Breast epithelium (tissue), 4 donors: Measurements from ENCODE around the gene PDK2. TPM values are rescaled to one million over a fixed set of nuclear protein-coding genes. Genes with fewer than 3 reads are reported as not detected.

Source experiments
- DNase-seq, 2 donors: peaks; one replicate each; pipeline ENCODE4 v3.0.0-alpha.2; 2019; ENCODE audit warnings: low spot score in 2 of 2
- H3K27ac ChIP-seq, 2 donors: fragments of 200-600 bp; sonication (generic) in 1 of 2; one replicate each; pipeline ENCODE4 v1.5.1; 2016 to 2019; ENCODE audit warnings: mild to moderate bottlenecking in 1 of 2
- H3K27me3 ChIP-seq, 2 donors: fragments of 200-600 bp; sonication (generic) in 1 of 2; one replicate each; pipeline versions ENCODE4 v1.5.1 to v1.6.0; 2017 to 2019; ENCODE audit warnings: control low read depth in 1 of 2, mild to moderate bottlenecking in 1 of 2
- H3K36me3 ChIP-seq: fragments of 200-600 bp; one replicate; pipeline ENCODE4 v1.5.1; 2019
- H3K4me1 ChIP-seq, 2 donors: fragments of 200-600 bp; sonication (generic); one replicate each; pipeline ENCODE4 v1.5.1; 2016 to 2019; ENCODE audit warnings: control low read depth in 1 of 2
- H3K4me3 ChIP-seq, 3 donors: fragments of 200-600 bp; sonication (generic); 1 replicate in 2 of 3; 2 replicates in 1 of 3; pipeline ENCODE4 v1.5.1; 2016 to 2019; ENCODE audit warnings: mild to moderate bottlenecking in 3 of 3, moderate library complexity in 2 of 3
- H3K9me3 ChIP-seq, 2 donors: fragments of 200-600 bp; sonication (generic) in 1 of 2; one replicate each; pipeline ENCODE4 v1.5.1; 2016 to 2019; ENCODE audit warnings: control low read depth in 1 of 2
- CTCF ChIP-seq, 3 donors: fragments of 450-650 bp; IDR thresholded peaks; one replicate each; pipeline ENCODE4 v1.5.1; 2016 to 2017; ENCODE audit warnings: antibody characterized with exemption in 3 of 3, mild to moderate bottlenecking in 3 of 3, moderate library complexity in 3 of 3
- POLR2A ChIP-seq: fragments of 450-650 bp; IDR thresholded peaks from one replicate; pipeline ENCODE4 v1.6.1; 2016; ENCODE audit warnings: antibody characterized with exemption, mild to moderate bottlenecking, moderate library complexity
- POLR2AphosphoS5 ChIP-seq, 3 donors: sonication (generic); formaldehyde crosslinking; IDR thresholded peaks; one replicate each; pipeline ENCODE4 v1.6.1; 2017; ENCODE audit warnings: antibody characterized with exemption in 3 of 3
- intact Hi-C: fragments of 100-400 bp; cut with DNase I; formaldehyde crosslinking; loops from one replicate; pipeline ENCODE4 v1.15.1; 2023; ENCODE audit warnings: low total_unique reads
- total RNA-seq, 3 donors: library from RNA; depleted of rRNA; stranded (reverse); fragments of >200 nt; gene quantifications; one replicate each; pipeline ENCODE4 v1.1.0, GENCODE V29; 2016

PDK2 gene
- total RNA-seq, 3 donors from 2014 or later = 28.2 to 53.4 (median 30.5) TPM

- no peaks in the 10 kb centered on the region for H3K36me3 ChIP-seq
- no peak for DNase-seq
- TF ChIP-seq POLR2AphosphoS5 (IDR thresholded peaks at IDR 0.05) (no peak), CTCF (IDR thresholded peaks at IDR 0.05) (no peak), POLR2A (no peak)
- intact Hi-C loops = no loop called here
- H3K4me3 ChIP-seq = no peak overlapping the region
- no peak overlapping the region for H3K27ac ChIP-seq
- no peaks in the 10 kb centered on the region for H3K9me3 ChIP-seq
- no peaks in the 10 kb centered on the region for H3K27me3 ChIP-seq
- H3K4me1 ChIP-seq = peaks cover 0 to 23% of the 10 kb centered on the region in 2 donors
Observed at GRCh38 chr17:50157891-50158290, 62.7 kb downstream of the PDK2 start.

GRCh38 chr17:50161023-50161910 lies 66.1 kb downstream of the PDK2 start:
- TF ChIP-seq POLR2AphosphoS5 (IDR thresholded peaks at IDR 0.05) = peak; percentile 33 to 61 (median 44)
- TF ChIP-seq POLR2A = no peak
- peak; percentile 93 to 95 (median 94) for TF ChIP-seq CTCF (IDR thresholded peaks at IDR 0.05)
- DNase-seq = peak; percentile 87 to 91
- intact Hi-C loops = no loop called here
- Histone ChIP-seq H3K4me3 (peak overlapping the region; percentile 43 to 69 (median 58)), H3K27me3 (no peaks in the 10 kb centered on the region), H3K9me3 (no peaks in the 10 kb centered on the region), H3K36me3 (no peaks in the 10 kb centered on the region), H3K4me1 (peaks cover 0 to 7% of the 10 kb centered on the region in 2 donors), H3K27ac (peak overlapping the region; percentile 53 to 71)

Other genes starting within 250 kb of the PDK2 start
- gene TAC4, start 247.3 kb upstream of the PDK2 start, total RNA-seq = not detected
- gene DLX4, start 126.2 kb upstream of the PDK2 start, total RNA-seq = under 1 TPM in 1 of 3 donors, not detected in 2; 0.44 TPM
- gene DLX3, start 100.1 kb upstream of the PDK2 start, total RNA-seq = under 1 TPM in 2 of 3 donors, not detected in 1; 0.44 to 0.98 TPM
- 10 to 100 TPM; 10.6 to 67.6 (median 48.5) TPM for gene ITGA3, start 39.2 kb upstream of the PDK2 start, total RNA-seq
- under 1 TPM in 2 of 3 donors, not detected in 1; 0.16 to 0.98 TPM for gene SAMD14, start 34.8 kb downstream of the PDK2 start, total RNA-seq
- gene PPP1R9B, start 55.3 kb downstream of the PDK2 start, total RNA-seq = 10 to 100 TPM; 21.8 to 24.9 (median 22.7) TPM
- 1 to 10 TPM in 1 of 3 donors, under 1 TPM in 2; 0.33 to 2.6 (median 0.73) TPM for gene SGCA, start 70.7 kb downstream of the PDK2 start, total RNA-seq
- gene COL1A1, start 106.3 kb downstream of the PDK2 start, total RNA-seq = 10 to 100 TPM; 23.4 to 67.2 (median 44.5) TPM
- gene TMEM92, start 179.1 kb downstream of the PDK2 start, total RNA-seq = under 1 TPM in 1 of 3 donors, not detected in 2; 0.33 TPM